ENCODE data around the gene SLC4A9.

GRCh38 chr5:140328036-140328764 is 31.8 kb upstream of the SLC4A9 start:
- TF ChIP-seq YY1 (IDR thresholded peaks at IDR 0.05; ENCODE audit: insufficient read depth, insufficient read length) (no peak), ZNF274 (IDR thresholded peaks at IDR 0.05; ENCODE audit: low read depth, low read length) (no peak), SUZ12 (IDR thresholded peaks at IDR 0.05; ENCODE audit: extremely low read depth, insufficient read depth, insufficient read length) (no peak)

Data from NT2/D1 (cell line).